Endothelial cell (in vitro differentiated cells): Measurements from ENCODE around the gene ADGRF5. TPM values are rescaled to one million over a fixed set of nuclear protein-coding genes. Genes with fewer than 3 reads are reported as not detected.
A peak's percentile ranks its signal among the peaks of the same experiment; 100 is the strongest.

Experiments
- DNase-seq: peaks from one replicate; pipeline ENCODE4 v3.0.0; 2021; ENCODE audit warnings: low spot score
- H3K27ac Mint-ChIP-seq: one replicate; pipeline ENCODE4 v1.8.0; 2021; ENCODE audit warnings: mixed read lengths, inconsistent platforms; ENCODE audit not compliant: unreplicated experiment
- H3K27me3 Mint-ChIP-seq: one replicate; pipeline ENCODE4 v1.8.0; 2021; ENCODE audit warnings: mild to moderate bottlenecking, moderate library complexity, mixed read lengths, inconsistent platforms; ENCODE audit not compliant: unreplicated experiment
- H3K36me3 Mint-ChIP-seq: one replicate; pipeline ENCODE4 v1.8.0; 2021; ENCODE audit warnings: mild to moderate bottlenecking, low read depth, mixed read lengths, inconsistent platforms; ENCODE audit not compliant: unreplicated experiment
- H3K4me1 Mint-ChIP-seq: one replicate; pipeline ENCODE4 v1.8.0; 2021; ENCODE audit warnings: mild to moderate bottlenecking, mixed read lengths, inconsistent platforms; ENCODE audit not compliant: unreplicated experiment
- H3K4me3 Mint-ChIP-seq: one replicate; pipeline ENCODE4 v1.8.0; 2021; ENCODE audit warnings: mild to moderate bottlenecking, mixed read lengths, inconsistent platforms; ENCODE audit not compliant: unreplicated experiment
- H3K9me3 Mint-ChIP-seq: one replicate; pipeline ENCODE4 v1.8.0; 2021; ENCODE audit warnings: mixed read lengths, inconsistent platforms; ENCODE audit not compliant: unreplicated experiment
- CTCF ChIP-seq: fragments of 200-600 bp; sonication (generic); IDR thresholded peaks from one replicate; pipeline ENCODE4 v1.5.0; 2021; ENCODE audit warnings: antibody characterized with exemption; ENCODE audit not compliant: unreplicated experiment
- total RNA-seq: library from RNA; stranded (reverse); fragmentation: NEBNext Ultra II Directional; extraction: Animal tissue kit (Norgen Biotek cat#: 25700); gene quantifications from one replicate; pipeline ENCODE4 v1.2.1, GENCODE V29; 2021; ENCODE audit not compliant: unreplicated experiment

ADGRF5 gene
- total RNA-seq, 1 donor from 2014 or later, result 250 TPM

GRCh38 chr6:46940433-46941226 is 18.9 kb upstream of the ADGRF5 start:
- H3K36me3 Mint-ChIP-seq, result peaks cover 61% of the 10 kb centered on the region
- peak overlapping the region; percentile 68 for H3K27ac Mint-ChIP-seq
- peaks cover 89% of the 10 kb centered on the region for H3K4me1 Mint-ChIP-seq
- H3K4me3 Mint-ChIP-seq, result no peak overlapping the region
- no peaks in the 10 kb centered on the region for H3K9me3 Mint-ChIP-seq
- H3K27me3 Mint-ChIP-seq, result peaks cover 7% of the 10 kb centered on the region
- no peak for TF ChIP-seq CTCF
- DNase-seq, result no peak

GRCh38 chr6:46937642-46938041 is 15.9 kb upstream of the ADGRF5 start:
- no peak for TF ChIP-seq CTCF
- H3K9me3 Mint-ChIP-seq, result no peaks in the 10 kb centered on the region
- DNase-seq, result no peak
- peaks cover 10% of the 10 kb centered on the region for H3K27me3 Mint-ChIP-seq
- peaks cover 81% of the 10 kb centered on the region for H3K4me1 Mint-ChIP-seq
- H3K27ac Mint-ChIP-seq, result no peak overlapping the region
- no peak overlapping the region for H3K4me3 Mint-ChIP-seq
- H3K36me3 Mint-ChIP-seq, result peaks cover 58% of the 10 kb centered on the region

- Mint-ChIP-seq H3K36me3 (peaks cover 52% of the 10 kb centered on the region), H3K4me3 (peak overlapping the region; percentile 37), H3K9me3 (no peaks in the 10 kb centered on the region), H3K4me1 (peaks cover 72% of the 10 kb centered on the region), H3K27ac (peak overlapping the region; percentile 94), H3K27me3 (peaks cover 7% of the 10 kb centered on the region)
- no peak for TF ChIP-seq CTCF
- DNase-seq, result peak; percentile 61
These were observed 13.9 kb upstream of the ADGRF5 start for GRCh38 chr6:46935687-46936086.

- peak overlapping the region; percentile 26 for H3K27ac Mint-ChIP-seq
- no peak for DNase-seq
- no peak for TF ChIP-seq CTCF
- H3K4me1 Mint-ChIP-seq, result peaks cover 53% of the 10 kb centered on the region
- H3K9me3 Mint-ChIP-seq, result no peaks in the 10 kb centered on the region
- peak overlapping the region; percentile 21 for H3K4me3 Mint-ChIP-seq
- H3K36me3 Mint-ChIP-seq, result peaks cover 51% of the 10 kb centered on the region
- peaks cover 7% of the 10 kb centered on the region for H3K27me3 Mint-ChIP-seq
These were observed 12.0 kb upstream of the ADGRF5 start for GRCh38 chr6:46933751-46934150.
